Suprapubic skin (tissue), 4 donors: ENCODE data around the gene MAP4K5.

Experiments used
- EP300 ChIP-seq: sonication (generic); formaldehyde crosslinking; IDR thresholded peaks from one replicate; pipeline ENCODE4 v1.6.1; 2017; ENCODE audit warnings: antibody characterized with exemption
- POLR2AphosphoS5 ChIP-seq, 3 donors: sonication (generic); formaldehyde crosslinking; IDR thresholded peaks; one replicate each; pipeline ENCODE4 v1.6.1; 2017; ENCODE audit warnings: antibody characterized with exemption in 3 of 3
- TF ChIP-seq, protein P1 (sequence below), 2 donors: fragments of 200-600 bp in 1 of 2; fragments of 450-650 bp in 1 of 2; sonication (generic) in 1 of 2; IDR thresholded peaks; one replicate each; pipeline ENCODE4 v1.5.1; 2016 to 2019; ENCODE audit warnings: antibody characterized with exemption in 2 of 2, mild to moderate bottlenecking in 1 of 2, moderate library complexity in 1 of 2

DNA sequence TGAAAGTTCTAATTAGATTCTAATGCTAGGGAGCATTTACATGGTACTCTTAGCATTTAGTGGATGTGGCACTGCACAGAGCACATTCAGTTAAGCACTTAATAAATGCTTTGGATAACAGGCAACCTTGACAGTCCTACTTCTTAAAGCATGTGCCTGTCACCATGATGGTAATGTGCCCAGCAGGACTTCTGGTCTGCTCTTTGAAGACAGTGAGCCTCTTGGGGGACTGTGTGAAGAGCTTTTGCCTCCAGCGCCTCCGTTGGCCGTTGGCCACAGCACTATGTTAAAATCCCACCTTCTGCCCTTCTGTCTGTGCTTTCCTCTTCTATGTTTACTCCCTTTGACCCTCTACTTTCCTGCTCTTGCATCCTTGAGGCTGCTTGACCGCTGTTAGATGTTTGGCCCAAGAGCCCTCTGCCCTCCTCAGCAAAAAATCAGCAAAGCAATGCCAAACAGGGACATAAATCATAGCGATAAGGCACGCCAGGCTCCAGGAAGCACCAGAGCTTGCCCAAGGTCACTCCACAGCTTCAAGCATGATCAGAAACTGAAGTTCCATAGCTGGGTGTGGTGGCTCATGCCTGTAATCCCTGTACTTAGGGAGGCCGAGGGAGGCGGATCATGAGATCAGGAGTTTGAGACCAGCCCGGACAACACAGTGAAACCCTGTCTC, 144.0 kb downstream of the MAP4K5 start:
- no peak for TF ChIP-seq EP300
- no peak for TF ChIP-seq POLR2AphosphoS5 (IDR thresholded peaks at IDR 0.05)
- TF ChIP-seq, protein P1, sequence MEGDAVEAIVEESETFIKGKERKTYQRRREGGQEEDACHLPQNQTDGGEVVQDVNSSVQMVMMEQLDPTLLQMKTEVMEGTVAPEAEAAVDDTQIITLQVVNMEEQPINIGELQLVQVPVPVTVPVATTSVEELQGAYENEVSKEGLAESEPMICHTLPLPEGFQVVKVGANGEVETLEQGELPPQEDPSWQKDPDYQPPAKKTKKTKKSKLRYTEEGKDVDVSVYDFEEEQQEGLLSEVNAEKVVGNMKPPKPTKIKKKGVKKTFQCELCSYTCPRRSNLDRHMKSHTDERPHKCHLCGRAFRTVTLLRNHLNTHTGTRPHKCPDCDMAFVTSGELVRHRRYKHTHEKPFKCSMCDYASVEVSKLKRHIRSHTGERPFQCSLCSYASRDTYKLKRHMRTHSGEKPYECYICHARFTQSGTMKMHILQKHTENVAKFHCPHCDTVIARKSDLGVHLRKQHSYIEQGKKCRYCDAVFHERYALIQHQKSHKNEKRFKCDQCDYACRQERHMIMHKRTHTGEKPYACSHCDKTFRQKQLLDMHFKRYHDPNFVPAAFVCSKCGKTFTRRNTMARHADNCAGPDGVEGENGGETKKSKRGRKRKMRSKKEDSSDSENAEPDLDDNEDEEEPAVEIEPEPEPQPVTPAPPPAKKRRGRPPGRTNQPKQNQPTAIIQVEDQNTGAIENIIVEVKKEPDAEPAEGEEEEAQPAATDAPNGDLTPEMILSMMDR (IDR thresholded peaks at IDR 0.05): no peak
